ENCODE measurements around the gene HOXD13. TPM values are rescaled to one million over a fixed set of nuclear protein-coding genes. Genes with fewer than 3 reads are reported as not detected.

The HOXD13 gene
- total RNA-seq, 1 donor from 2014 or later, result not detected

GRCh38 chr2:176081376-176081836, 11.1 kb upstream of the HOXD13 start:
- DNase-seq, result no peak

DNA sequence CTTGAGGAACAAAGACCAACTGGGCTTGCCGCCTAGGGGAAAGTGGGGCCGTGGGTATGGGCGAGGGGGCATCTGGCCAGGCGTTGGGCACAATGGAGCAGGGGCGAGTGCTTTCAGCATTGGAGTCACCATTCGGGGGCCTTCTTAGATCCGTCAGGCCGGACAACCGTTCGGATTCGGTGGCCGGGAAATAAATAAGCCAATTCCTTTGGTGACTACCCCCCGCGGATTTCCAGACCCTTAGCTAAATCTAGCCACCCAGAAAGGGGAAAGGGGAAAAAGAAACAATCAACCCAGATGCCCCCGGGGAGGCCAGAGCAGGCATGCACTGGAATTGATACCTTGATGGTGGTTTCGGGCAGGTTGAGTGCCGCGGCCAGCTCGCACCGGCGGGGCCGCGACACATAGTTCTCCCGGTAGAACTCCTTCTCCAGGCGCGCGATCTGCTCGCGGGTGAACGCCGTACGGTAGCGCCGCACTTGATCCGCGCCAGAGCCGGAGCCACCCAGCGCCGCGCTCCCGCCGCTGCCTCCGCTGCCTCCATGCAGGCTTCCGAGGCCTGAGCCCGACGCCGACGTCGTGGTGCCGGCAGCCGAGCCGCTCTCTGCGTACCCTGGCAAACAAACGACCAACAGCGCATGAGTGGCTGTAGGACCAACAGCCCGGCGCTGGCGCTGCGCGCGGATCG, 10.5 kb upstream of the HOXD13 start:
- DNase-seq, result no peak

GRCh38 chr2:176082525-176082823, 10.0 kb upstream of the HOXD13 start:
- DNase-seq, result no peak

GRCh38 chr2:176082824-176083751, 9.4 kb upstream of the HOXD13 start:
- no peak for DNase-seq

GRCh38 chr2:176083796-176084261, 8.7 kb upstream of the HOXD13 start, which contains the start of gene EVX2:
TSS of gene EVX2 (minus strand) at chr2:176083962. CDS start at chr2:176083776, 186 bp downstream.
- DNase-seq, result no peak

DNA sequence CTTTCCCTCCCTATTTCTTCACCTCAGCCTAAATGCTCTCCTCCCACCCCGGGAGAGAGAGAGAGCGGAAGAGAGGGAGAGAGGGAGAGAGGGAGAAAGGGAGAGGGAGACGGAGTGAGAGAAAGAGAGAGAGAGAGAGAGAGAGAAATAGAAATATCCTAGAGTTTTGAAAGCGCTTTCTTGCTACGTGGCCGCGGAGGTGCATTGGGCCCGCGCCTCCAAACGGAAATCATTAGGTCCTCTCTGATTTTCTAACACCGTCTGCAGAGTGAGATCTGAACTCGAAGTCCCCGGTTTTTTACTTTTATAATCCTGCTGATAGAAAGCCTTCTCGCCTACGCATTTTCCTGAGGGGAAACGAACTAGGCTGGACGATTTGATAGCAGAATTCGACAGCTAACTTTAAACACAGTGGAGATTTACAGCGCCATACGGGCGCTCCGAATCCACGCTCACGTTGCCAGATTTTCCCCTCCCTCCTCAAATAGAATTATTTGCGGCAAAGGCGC, 7.9 kb upstream of the HOXD13 start:
- no peak for DNase-seq

DNA sequence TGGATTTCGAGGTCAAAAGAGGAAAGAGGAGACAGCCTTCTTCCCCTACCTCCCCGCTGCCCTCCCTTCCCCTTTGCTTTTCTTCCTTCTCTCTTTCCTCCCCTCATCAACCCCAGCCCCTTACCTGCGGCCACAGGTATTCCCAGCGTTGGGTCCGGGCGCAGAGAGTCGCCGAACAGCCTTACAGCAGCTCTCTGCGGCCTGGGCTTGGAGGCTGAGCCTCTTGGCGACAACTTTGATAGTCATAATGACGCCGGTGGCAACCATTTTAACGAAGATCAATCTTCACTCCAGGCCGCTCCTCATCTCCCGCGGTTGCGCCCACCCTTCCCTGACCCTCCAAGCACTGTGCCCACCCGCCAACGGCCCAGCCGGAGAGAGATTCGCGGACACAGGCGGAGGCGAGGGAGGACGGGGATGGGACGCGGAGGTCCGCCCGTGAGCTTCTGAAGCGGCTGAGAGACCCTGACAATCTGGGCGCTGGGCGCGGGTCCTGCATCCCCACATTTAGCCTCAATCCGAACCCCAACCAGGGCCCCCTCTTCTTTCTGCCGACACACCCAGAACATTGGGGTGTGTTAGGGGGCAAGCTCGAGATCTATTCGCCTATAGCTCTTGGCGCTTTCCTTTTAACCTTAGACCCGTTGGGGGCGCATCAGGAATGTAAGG, 7.3 kb upstream of the HOXD13 start:
- no peak for DNase-seq

- DNase-seq, result no peak
Observed at GRCh38 chr2:176085861-176086771, 6.4 kb upstream of the HOXD13 start.

GRCh38 chr2:176087330-176088047, 5.0 kb upstream of the HOXD13 start:
- DNase-seq, result no peak

DNA sequence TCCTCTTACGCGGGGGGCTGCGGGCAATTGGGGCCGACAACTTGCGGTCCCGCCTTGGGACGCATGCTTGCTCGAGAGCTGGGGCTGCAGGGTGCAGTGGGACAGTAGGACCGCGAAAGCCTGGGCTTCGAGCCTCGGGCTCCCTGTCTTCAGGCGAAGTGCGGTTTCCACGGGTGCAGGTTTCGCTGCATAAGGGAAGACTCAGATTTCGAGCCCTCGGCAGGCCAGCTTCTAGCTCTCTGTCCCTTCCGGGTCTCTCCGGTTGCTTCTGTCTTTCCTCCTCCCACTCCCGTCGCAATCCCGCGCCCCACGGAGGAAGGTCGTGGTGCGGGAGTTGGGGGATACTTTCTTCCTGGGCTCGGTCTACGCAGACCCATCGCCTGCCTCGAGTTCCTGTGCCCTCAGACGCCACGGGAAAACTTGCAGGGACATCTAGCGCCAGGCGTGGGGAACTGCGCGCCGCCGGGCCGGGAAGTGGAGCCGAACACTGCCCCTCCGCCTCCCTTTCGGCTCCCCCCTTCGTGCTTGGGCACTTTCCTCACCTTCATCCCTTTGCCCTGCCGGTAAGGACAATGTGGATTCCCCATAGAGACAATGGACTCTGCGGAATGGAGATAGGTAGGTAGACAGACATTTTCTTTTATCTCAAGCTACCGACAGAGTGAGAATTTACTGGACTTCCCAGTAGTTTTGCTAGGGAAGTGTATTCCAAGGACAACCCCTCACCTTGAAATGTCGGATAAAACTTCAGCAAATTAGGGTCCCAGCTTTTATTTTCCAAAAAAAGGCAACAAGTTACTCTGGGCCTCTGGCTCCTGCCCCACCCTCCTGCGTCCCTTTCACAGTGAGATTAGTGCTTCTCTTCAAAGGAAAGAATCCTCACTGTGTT, 4.2 kb upstream of the HOXD13 start:
- DNase-seq, result no peak

DNA sequence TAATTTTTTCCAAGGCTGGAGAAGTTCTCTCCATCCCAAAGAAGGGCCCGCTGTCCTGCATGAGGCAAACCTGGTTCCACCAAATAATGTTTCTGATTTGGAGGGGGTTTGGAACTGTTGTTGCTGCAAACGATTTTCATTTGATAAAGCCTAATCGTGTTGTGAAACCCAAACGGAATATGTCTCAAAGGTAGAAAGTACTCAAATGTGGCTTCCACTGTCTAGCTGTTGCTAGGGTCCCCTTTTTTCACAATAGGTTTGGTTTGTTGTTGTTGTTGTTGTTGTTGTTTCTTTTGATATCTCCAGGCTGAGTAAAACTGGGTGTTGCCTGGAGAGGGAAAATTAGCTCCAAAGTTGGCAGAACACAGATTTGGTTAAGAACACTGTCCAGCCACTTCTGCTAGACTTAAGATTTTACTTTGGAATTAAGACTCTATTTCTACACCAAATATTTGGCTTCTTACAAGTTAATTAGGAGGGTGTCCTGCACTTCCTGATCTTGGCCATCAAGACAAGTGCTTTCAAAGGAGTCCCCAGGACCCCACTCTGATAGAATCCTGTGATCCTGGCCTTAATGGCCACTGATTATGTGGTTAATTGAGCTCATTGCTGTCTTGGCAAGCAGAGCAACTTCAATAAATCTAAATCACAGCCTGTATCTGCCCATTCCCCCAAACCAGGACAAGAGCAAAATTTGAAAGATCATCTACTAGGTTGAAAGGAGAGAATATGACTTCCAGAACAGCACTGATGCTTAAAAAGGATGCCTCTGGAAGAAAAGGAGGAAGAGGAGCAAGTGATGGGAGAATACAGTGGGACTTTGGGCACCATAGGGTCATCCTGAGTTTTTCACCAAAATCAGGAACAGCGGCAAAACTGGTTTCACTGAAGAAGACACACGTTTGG, 3.3 kb upstream of the HOXD13 start:
- DNase-seq, result no peak

DNA sequence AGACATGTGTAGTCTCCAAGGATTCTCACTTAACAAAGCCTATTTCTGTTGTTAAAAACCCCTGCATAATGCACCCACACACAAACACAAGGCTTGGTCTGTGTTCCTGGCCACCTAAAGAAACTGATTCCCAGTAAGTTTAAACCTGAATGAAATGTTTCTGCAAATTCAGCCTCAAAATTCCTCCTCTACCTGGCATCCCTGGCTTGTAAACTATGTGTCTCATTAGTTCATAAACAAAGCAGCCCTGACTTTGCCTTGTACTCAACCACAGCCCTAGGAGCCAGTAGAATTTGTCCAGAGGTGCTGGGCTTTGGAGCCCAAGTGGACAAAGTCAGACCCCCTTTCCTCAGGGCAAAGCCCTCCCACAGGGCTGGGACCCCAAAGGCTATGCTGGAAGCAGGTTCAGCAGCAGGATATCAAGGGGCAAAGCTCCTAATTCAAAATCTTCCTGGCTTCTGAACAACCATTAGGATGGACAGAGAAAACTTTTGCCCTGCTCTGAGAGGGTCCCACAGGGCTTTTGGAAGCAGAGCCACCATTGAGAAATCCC, 2.6 kb upstream of the HOXD13 start:
- no peak for DNase-seq

DNA sequence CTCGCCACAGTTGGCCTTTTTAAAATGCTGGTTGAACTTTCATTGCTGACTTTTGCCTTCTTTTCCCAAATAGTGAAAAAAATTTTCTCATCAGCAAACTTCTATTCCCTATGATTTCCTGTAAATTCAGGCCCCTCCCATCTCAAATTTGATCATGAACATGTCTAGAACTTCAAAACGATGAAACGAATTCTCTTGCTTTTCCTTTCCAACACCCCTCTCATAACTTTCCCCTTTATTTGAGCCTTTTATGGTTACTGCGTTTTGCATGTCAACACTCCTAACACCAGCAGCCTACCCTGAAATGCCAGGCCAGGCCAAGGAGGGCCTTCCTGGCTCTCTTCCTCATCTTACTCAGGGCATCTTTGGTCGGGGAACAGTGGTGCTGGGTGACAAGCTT, 1.7 kb upstream of the HOXD13 start:
- no peak for DNase-seq

- no peak for DNase-seq
Observed at GRCh38 chr2:176091329-176092258, 927 bp upstream of the HOXD13 start.

GRCh38 chr2:176093145-176093897, 800 bp downstream of the HOXD13 start:
- no peak for DNase-seq

DNA sequence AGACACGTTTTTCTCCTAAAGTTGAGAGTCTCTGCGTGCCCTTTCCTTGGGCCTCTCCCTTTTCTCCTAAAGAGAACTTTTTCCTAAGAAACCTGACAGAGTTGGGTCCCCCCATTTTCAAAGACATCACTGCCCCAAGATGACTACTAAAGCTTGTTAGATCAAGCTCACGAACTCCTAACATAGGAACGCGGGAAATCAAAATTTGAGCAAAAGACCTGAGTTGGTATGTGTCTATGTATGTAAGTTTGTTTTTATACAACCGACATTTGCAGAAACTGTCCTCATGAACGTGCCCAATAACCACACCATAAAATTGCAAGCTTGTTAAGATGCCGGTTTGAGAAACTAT, 1.4 kb downstream of the HOXD13 start:
- no peak for DNase-seq

- DNase-seq, result no peak
Observed at GRCh38 chr2:176094349-176094748, 1.8 kb downstream of the HOXD13 start.
